Measurements from ENCODE around the gene CCDC102B.
"Not testable (repeated sequence)": the region's sequence is repeated elsewhere in the genome, so short reads cannot be mapped to it uniquely, and the experiment has no call there.

CCDC102B gene

DNA sequence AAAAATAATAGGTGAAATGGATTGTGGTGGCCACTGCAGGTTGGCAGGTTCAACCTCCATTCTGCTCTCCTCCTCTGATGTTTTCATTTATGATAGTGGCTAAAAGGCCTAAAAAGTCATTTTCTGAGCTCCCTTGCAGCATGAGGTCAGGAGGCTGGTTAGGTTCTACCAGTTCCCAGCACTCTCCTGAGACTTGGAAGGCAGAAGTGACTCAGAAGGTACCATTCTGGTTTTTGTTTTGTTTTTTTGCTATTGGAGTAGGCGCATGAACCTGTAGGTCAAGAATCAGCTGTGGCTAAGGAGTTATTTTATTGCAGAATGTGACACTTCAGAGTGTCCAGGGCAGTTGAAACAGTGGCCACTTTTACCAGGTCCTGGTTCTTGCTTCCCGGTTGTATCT is 181.9 kb downstream of the CCDC102B start:
- DNase-seq (ENCODE audit: low spot score), result no peak

DNA sequence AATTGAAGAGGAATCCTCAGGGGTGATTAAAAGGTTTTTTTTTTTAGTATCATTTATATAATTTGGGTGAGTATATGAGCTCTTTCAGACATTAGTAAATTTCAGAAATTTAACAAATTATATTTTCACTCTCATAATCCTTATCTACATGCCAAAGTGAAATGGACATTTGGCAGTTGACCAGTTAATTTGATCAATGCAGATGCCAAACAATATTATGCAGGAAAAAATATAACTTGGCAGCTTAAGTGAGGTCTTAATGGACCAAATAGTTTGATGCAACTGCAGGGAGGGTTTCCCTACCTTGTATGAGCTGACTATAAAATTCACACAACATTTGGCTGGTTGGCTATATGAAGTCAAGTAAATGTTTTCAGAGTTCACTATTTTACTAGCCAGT is 185.2 kb downstream of the CCDC102B start:
- no peak for DNase-seq (ENCODE audit: low spot score)

DNA sequence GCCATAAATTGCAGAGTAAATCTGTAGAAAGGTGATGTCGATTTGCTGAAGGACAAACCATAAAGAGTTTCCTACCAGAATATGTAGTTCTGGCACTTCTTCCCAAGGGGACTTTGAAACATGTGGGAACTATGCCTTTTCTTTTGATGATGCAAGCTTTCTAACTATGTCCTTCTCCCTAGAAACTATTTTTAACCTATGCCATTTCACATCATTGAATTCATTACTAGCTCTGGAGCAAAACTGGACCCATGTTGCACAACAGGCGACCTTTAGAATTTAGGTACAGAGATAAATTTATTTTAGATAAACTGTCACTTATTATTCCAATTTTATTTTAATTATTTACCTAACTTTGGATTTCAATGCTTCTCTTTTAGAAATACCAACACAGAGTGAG is 186.5 kb downstream of the CCDC102B start:
- no peak for DNase-seq (ENCODE audit: low spot score)

DNA sequence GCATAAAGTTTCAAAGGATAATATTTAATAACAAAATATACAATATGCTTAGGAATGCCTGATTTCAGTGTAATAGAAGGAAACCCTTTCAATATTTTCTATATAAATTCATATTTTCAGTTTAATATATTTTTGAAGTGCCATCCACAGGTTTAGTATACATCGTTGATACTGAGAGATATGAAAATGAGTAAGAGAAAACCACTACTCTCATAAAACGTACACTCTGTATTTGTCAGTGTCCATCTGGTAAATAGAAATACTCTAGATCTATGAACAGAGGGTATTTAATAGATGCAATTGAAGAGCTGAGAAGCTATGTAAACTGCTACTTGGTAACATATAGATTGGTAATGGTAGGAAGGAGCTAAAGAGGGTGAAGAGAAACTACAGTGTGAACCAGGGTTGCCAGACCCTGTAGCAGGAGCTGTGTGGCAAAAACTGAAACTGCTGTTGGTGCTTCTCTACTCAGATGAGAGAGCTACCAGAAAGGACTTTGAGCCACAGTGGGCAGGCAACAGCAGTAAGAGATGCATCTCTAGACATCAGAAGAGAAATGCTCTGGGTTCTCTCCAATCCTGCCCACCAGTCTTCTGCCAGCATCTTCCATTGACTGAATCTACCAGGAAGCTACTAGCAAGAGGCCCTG is 187.4 kb downstream of the CCDC102B start:
- no peak for DNase-seq (ENCODE audit: low spot score)

DNA sequence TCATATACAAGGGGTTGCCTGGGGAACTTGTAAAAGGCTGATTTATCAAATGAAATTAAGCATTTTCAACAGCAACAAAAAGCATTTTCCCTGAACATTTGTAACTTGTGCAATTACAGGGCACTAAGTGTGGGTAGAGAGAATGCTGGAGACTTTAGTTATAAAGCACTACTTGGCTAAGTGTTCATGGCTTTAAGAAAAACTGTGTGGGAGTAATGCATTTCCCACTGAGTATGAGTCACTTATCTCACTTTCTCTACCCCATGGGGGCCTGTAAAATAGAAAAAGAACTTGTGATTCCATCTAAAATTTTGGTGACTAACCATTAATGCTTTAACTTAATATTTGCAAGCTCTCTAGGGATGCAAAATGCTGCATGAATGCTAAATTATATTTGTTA is 193.4 kb downstream of the CCDC102B start:
- no peak for DNase-seq (ENCODE audit: low spot score)

DNA sequence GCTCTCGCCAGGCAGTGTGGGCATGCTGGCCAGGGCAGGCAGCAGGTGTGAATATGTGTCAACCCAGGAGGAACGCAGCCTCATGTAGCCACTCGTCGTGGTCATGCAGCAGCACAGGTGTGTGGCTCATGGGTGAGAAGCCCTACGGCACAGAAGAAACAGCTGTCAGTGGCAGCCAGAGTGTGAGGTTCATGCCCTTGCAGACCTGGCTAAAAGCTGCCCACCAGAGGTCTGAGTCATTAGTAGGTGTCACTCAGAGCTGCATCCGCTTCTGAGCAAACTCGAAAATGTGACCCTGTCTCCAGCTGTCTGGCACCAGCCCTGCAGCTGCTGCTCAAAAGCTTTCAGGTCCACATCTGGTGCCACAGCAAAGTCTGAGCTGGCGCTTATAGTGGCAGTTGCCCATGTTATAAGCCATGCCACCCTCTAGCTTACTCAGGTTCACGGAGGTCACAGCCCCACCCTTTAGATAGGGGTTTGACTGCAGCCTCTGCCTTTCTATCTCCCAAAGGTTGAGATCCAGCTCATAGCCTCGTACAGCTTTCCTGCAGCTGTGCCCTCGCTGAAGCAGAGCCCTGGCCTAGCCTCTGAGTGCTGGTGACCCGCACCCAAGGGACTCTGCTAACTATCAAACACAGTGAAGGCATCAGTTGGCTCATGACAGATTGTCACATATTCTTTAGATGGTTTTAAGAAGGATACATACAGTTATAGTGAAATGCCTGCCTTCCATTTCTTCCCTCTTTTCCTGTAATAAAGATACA is 195.0 kb downstream of the CCDC102B start:
- DNase-seq (ENCODE audit: low spot score), result peak; percentile 0

DNA sequence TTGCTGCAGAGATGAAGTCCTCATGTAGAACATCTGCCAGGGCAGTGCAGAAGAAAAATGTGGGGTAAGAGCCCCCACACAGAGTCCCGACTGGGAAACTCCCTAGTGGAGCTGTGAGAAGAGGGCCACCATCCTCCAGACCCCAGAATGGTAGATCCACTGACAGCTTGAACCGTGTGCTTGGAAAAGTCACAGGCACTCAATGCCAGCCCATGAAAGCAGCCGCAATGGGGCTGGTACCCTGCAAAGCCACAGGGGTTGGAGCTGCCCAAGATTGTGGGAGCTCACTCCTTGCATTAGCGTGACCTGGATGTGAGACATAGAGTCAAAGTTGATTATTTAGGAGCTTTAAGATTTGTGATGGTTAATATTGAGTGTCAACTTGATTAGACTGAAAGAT is 197.8 kb downstream of the CCDC102B start:
- DNase-seq (ENCODE audit: low spot score), result no peak

DNA sequence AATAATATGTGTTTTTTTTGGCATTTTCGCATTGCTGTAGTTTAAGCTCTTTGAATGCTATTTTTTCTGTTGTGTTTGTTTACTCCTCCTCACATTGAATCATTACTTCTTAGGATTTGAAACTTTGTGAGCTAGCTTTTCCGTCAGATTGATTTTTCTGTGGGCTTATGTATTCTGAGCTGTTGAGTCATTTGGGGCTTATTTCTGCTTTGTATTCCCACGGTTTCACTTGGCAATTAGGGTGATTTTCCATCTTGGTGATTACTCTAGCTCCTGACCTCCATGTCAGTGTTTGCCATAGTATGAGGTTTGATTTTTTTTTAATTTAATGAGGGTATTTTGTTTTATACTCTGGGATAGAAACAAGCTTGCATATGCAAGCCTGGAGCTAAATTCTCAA is 200.0 kb downstream of the CCDC102B start:
- DNase-seq (ENCODE audit: low spot score), result no peak

DNA sequence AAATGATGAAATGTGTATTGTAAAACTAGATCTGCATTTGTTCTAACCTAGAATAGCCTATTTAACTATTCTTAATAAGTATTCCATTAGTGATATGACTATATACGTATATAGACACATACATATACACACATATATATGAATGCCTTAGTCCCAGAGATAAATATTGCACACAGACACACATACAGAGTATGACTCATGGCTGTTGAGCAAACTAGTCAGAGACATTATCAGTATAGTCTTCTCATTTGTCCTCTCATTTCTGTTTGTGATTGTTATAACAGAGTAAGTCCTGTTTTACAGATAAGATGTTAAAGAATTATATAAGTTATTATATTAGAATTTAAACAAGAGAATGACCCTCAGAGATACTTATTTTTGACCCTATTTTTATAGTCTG is 202.5 kb downstream of the CCDC102B start:
- no peak for DNase-seq (ENCODE audit: low spot score)

DNA sequence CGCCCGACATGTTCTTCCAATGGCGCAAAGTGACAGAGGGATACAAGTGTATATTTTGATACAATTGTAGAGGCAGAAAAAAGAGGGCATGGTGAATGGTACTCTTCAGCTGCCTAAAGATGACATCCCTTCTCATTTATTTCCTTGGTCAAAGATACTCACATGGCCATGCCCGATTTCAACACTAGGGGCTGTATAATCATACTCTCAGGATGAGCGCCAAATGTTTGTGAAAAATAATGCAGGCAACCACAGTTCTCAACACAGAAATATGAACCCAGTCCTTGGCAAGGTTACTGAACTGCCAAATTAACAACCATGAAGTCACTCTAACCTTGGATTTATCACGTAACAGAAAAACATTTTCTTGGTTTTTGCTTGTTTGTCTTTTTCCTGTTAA is 204.4 kb downstream of the CCDC102B start:
- no peak for DNase-seq (ENCODE audit: low spot score)

DNA sequence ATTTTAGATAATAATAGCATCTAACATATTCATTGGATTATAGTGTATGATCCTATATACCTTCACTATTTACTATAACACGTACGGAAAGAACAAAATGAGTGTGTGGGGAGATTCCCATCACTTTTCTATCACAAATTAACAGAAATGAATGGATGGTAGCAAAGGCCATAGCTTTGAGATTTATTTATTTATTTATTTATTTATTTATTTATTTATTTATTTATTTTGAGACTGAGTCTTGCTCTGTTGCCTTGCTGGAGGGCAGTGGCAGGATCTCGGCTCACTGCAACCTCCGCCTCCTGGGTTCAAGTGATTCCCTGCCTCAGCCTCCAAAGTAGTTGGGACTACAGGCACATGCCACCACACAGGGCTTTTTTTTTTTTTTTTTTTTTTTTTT is 208.3 kb downstream of the CCDC102B start:
- not testable (repeated sequence) for DNase-seq (ENCODE audit: low spot score)

DNA sequence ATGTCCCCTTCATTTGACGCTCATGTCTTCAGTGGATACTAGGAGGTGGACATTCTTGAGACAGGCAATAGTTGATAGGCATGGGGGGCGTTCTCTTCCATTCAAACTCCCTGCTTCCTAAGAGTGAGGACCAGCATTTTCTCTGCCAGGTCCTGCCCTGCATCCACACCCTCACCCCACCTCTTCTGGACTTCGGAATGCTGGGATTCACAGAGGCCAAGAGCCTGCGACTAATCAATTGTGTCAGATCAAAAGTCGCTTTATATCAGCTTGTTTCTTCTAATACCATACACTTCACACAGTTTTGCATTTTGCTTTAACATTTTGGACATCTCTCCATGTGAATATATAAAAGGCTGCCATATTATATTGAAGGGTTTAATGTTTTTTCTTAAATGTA is 210.7 kb downstream of the CCDC102B start:
- DNase-seq (ENCODE audit: low spot score), result no peak

DNA sequence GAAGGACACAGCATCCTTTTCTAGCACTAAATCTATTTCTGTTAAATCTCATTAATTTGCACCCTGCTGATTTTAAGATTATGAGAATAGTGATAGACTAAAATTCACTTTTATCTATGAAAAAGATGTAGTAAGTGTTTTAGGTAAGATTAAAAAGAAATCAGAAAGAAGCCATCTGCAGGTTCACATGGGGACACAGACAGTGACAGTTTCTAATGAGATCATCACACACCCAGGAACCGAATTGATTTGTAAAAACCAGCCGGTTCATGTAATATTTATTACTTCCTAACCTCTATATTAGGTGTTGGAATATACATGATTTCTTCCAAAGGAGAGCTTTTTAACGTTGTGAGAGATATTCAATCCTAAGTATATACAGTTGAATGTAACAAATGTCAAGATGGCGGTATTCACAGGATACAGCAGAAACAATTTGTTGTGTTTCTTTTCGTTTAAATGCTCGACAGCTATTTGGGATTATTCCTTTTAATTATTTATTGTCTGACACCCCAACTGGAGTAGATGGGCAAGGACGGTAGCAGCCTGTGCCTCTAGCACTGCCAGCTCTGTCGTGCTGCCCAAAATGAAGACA is 223.4 kb downstream of the CCDC102B start:
- DNase-seq (ENCODE audit: low spot score), result no peak

DNA sequence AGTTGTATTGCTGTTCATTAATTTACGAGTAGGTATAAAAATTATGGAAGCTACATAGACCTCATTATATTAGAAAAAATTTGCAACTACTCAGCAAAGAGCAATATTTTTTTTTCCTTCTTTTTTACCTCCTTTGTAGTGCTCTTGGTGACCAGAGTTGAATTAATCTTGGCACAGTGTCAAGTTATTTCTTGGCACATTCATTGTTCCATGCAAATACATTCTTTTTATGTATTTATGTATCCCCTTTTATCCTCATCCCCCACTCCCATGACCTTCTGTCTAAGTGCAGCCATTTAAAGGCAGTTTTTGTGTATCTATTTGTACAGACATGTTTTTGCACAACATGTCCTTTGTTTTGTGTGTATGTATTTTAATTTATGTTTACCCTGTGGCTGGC is 224.5 kb downstream of the CCDC102B start:
- DNase-seq (ENCODE audit: low spot score), result no peak

DNA sequence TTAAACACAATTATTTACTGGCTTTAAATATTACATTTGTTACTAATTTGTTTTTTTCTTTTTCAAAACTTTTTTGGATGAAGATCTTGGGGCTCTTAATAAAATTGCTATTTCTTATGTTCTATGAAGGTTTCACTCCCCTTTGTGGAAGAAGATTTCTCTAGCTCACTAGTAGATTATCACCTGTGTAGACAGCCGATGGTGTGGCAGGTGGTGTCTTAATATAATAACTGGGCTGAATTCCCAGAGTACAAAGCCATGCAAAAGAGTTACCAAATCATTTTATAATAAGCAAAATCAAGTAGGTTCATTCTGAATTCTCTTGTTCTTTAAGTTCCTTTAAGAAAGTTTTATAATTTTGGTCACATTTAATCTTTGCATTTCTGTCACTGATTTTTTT is 233.7 kb downstream of the CCDC102B start:
- DNase-seq (ENCODE audit: low spot score), result no peak

DNA sequence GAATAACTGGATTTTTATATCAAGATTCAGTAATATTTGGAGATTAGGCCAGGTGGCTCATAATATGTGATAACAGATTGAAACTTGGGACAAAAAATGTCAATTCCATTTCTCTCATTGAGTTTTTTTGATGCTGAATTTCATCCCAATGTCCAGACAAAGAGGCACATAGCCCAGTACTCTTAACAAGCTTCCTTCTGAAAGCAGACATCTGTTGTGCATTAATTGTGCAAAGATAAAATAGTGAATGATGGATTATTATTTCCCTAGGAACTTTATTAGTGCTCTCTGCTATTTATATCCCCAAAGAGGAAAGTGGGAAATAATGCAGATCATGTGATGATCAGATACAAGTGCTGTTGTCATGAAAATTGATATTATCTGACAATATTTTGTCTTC is 234.1 kb downstream of the CCDC102B start:
- no peak for DNase-seq (ENCODE audit: low spot score)

DNA sequence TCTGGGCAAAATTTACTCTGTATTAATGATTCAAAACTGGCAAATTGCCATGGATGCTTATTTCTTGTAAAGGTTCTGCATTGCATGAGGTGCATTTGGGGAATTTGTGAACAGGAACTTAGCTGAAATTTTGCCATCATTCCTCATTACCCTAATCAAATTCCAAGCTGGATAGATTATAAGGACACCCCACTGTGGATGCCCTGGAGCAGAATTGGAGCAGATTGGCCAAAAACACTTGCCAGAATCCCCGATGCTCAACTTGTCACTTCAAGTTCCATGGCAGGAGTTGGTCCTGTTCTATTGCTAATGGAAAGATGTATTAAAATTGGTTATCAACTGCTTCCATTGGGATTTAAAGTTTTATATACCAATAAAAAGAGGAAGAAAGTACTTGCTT is 237.9 kb downstream of the CCDC102B start:
- no peak for DNase-seq (ENCODE audit: low spot score)

DNA sequence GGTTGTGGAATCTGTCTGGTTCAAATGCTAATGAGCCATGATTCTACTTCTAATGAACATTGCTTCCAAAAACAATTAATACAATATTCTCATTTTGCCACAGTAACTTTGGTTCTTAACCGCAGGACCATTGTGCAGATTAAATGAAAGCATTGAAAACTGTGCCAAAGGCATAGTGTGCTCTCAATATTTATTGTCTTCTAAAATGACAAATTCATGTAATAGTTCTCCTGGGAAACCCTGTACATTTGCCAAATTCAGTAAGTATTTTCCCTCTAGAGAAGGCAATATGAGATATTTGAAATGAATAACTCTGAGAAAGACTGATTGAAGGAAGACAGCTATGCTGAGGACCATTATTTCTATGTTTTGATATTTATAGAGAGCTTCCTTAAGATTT is 246.3 kb downstream of the CCDC102B start:
- no peak for DNase-seq (ENCODE audit: low spot score)

DNA sequence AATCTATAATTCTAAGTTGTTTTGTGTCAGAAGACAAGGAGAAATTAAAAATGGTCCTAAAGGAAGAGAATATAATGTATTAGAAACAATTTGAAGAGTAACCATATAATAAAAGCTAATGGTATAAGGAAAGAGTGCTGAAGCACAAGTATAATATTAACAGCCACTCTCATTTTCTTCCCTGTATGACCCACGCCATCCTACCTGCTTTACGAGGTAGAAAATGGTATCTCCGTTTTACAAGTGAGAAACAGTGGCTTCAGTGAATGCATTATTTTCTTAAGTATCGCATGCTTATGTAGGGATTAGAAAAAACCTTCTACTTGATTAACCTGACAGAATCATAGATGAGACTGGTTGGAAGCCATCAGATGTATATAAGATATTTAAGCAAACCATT is 266.2 kb downstream of the CCDC102B start:
- no peak for DNase-seq (ENCODE audit: low spot score)

DNA sequence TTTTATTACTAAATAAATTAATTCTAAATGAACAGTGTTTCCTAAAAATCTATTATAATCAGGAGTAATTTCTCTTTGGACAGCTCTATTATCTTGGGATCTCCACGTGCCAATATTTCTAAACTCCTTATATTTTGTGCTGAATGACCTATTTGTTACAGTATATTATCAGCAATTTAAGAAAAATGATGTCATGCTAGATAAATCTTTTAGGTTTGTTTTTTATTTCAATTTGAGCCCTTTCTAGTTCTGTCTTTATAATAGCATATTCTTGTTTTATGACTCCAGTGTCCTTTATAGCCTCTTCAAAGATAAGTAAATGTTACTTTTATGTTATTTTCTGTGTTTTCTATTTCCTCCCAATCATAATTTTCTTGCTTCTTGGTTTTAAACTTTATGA is 269.2 kb downstream of the CCDC102B start:
- DNase-seq (ENCODE audit: low spot score), result no peak

DNA sequence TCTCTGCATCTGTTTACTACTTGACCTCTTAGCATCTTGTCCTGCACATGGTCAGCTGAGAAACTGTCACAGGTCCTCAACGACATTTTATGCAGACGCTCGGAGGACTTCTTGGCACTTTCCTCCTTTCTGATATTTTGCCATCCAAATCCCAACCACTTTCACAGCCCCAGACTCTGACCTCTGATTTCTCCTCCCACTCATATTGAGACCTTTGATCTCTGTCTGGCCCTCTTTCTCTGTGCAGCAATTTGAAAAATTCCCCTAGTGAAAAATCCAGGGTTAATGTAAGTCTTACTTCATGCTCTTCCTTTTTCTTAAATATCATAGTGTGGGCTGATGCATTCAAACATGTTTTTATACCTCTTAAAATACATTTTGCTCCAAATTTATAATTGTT is 273.8 kb downstream of the CCDC102B start:
- DNase-seq (ENCODE audit: low spot score), result no peak

DNA sequence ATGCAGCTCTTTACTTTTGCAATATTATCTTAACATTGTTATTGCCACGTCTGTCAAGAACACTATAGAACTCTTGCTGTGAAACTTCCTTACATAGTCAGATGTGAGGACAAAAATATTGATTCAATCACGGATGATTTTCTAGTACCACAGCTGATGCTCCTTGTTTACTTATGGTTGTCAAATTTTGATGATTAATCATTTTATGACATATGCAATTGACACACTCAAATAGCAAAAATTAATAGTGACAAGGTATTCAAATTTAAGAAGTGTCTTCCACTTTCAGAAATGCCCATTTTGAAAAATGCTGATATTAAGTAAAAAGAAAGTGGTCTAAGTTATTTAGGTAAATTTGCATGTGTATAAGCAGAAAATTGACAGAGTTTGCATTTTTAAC is 284.0 kb downstream of the CCDC102B start:
- DNase-seq (ENCODE audit: low spot score), result no peak

DNA sequence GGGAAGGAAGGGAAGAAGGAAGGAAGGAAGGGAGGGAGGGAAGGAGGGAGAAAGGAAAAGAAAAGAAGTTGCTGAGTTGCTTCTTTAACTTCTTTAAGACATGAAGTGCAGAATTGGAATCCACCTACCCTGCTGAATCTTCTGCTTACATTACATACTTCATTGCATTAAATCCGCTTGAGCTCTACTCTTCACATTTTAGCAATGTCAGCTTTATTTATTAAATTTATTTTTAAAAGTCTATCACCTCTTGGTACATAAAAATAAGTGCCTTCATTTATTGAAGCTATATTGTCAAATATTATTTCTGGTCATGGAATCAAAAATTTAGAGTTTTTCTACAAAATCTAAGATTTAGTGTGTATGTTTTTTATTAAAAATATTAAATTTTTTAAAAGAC is 284.6 kb downstream of the CCDC102B start:
- DNase-seq (ENCODE audit: low spot score), result no peak

DNA sequence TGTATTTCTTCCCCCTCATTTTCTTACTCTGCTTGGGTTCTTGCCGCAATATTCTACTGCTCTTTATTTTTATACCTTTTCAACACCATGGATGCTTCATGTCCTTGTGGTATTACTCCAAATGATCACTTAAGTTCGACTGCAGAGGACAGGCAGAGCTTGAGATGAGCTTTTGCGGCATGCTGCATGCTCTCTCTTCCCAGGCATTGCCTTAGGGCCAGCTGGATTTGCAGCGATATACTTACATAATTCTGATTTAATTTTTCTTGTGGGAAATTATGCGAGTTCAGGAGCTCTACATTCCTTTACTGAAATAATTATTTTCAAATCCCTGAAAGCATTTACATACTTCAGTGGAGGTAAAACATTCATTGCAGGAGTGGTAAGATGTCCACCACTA is 288.1 kb downstream of the CCDC102B start:
- DNase-seq (ENCODE audit: low spot score), result no peak

All from SW480 (cell line).